ENCODE measurements around the gene FAM72D. TPM values are rescaled to one million over a fixed set of nuclear protein-coding genes. Genes with fewer than 3 reads are reported as not detected.
"Not testable (repeated sequence)": the region's sequence is repeated elsewhere in the genome, so short reads cannot be mapped to it uniquely, and the experiment has no call there.

Gene FAM72D
- total RNA-seq, result under 1 TPM in 1 of 4 donors, not detected in 3; 0.21 TPM

GRCh38 chr1:145095284-145096057 lies at the start of gene FAM72D, which contains the start of gene SRGAP2B:
TSS of gene FAM72D (plus strand) at chr1:145095974. CDS start at chr1:145096848, 874 bp downstream.
TSS of gene SRGAP2B (minus strand) at chr1:145095328. CDS start at chr1:145092901, 2,427 bp downstream.
- H3K4me1 ChIP-seq, H3K27me3 ChIP-seq: not testable (repeated sequence)

GRCh38 chr1:145047553-145047952 lies 48.2 kb upstream of the FAM72D start:
- H3K36me3 ChIP-seq; DNase-seq (ENCODE audit: low spot score in 2 of 2); H3K27me3 ChIP-seq; H3K4me3 ChIP-seq; H3K9me3 ChIP-seq; H3K4me1 ChIP-seq; H3K27ac ChIP-seq: not testable (repeated sequence)
- WGBS, 2 donors, result no CpG with 5 or more reads among the region's 1 CpG

More at GRCh38 chr1:145095284-145096057, at the start of gene FAM72D, which contains the start of gene SRGAP2B:
- not testable (repeated sequence) for H3K36me3 ChIP-seq; DNase-seq (ENCODE audit: low spot score in 2 of 2); H3K9me3 ChIP-seq
- Histone ChIP-seq H3K27ac (peak within 1 kb of the TSS in 2 of 4 donors; percentile 56), H3K4me3 (peak within 1 kb of the TSS in 3 of 4 donors; percentile 24 to 46 (median 39))
- no CpG with 5 or more reads among the region's 47 CpGs for WGBS, 2 donors

- not testable (repeated sequence) for H3K36me3 ChIP-seq; H3K27me3 ChIP-seq; H3K27ac ChIP-seq; H3K9me3 ChIP-seq; H3K4me1 ChIP-seq; H3K4me3 ChIP-seq; DNase-seq (ENCODE audit: low spot score in 2 of 2)
- no CpG with 5 or more reads among the region's 6 CpGs for WGBS, 2 donors
Observed at GRCh38 chr1:145048181-145048856, 47.5 kb upstream of the FAM72D start.

GRCh38 chr1:145052019-145052776 lies 43.6 kb upstream of the FAM72D start:
- not testable (repeated sequence) for H3K27me3 ChIP-seq; DNase-seq (ENCODE audit: low spot score in 2 of 2); H3K27ac ChIP-seq; H3K4me3 ChIP-seq; H3K4me1 ChIP-seq; H3K9me3 ChIP-seq; H3K36me3 ChIP-seq
- no CpG with 5 or more reads among the region's 10 CpGs for WGBS, 2 donors

- not testable (repeated sequence) for DNase-seq (ENCODE audit: low spot score in 2 of 2); H3K27ac ChIP-seq
- WGBS, 2 donors, result no CpG with 5 or more reads among the region's 4 CpGs
Observed at GRCh38 chr1:145053428-145053827, 42.3 kb upstream of the FAM72D start.

GRCh38 chr1:145055217-145055760 lies 40.5 kb upstream of the FAM72D start:
- no CpG with 5 or more reads among the region's 4 CpGs for WGBS, 2 donors

More at GRCh38 chr1:145053428-145053827, 42.3 kb upstream of the FAM72D start:
- H3K9me3 ChIP-seq, H3K4me3 ChIP-seq, H3K36me3 ChIP-seq, H3K4me1 ChIP-seq, H3K27me3 ChIP-seq: not testable (repeated sequence)

GRCh38 chr1:145058184-145058583 lies 37.6 kb upstream of the FAM72D start:
- H3K36me3 ChIP-seq; H3K9me3 ChIP-seq; H3K4me3 ChIP-seq; H3K27ac ChIP-seq; DNase-seq (ENCODE audit: low spot score in 2 of 2); H3K27me3 ChIP-seq; H3K4me1 ChIP-seq: not testable (repeated sequence)
- 80% methylated on average over 1 of the region's 3 CpGs; no CpG with 5 or more reads in 1 of the 2 donors for WGBS, 2 donors

More at GRCh38 chr1:145055217-145055760, 40.5 kb upstream of the FAM72D start:
- not testable (repeated sequence) for H3K27me3 ChIP-seq; H3K27ac ChIP-seq; DNase-seq (ENCODE audit: low spot score in 2 of 2); H3K9me3 ChIP-seq; H3K4me3 ChIP-seq; H3K36me3 ChIP-seq; H3K4me1 ChIP-seq

GRCh38 chr1:145063285-145063684 lies 32.5 kb upstream of the FAM72D start:
- 67 to 88% methylated on average over 1 of the region's 2 CpGs for WGBS, 2 donors
- H3K4me1 ChIP-seq; H3K4me3 ChIP-seq; H3K9me3 ChIP-seq; H3K36me3 ChIP-seq; DNase-seq (ENCODE audit: low spot score in 2 of 2); H3K27me3 ChIP-seq; H3K27ac ChIP-seq: not testable (repeated sequence)

GRCh38 chr1:145063941-145064648 lies 31.7 kb upstream of the FAM72D start:
- H3K27me3 ChIP-seq; DNase-seq (ENCODE audit: low spot score in 2 of 2); H3K4me1 ChIP-seq; H3K36me3 ChIP-seq; H3K4me3 ChIP-seq; H3K27ac ChIP-seq; H3K9me3 ChIP-seq: not testable (repeated sequence)
- WGBS, 2 donors, result no CpG with 5 or more reads among the region's 2 CpGs

GRCh38 chr1:145065194-145065826 lies 30.5 kb upstream of the FAM72D start:
- no CpG with 5 or more reads among the region's 5 CpGs for WGBS, 2 donors
- DNase-seq (ENCODE audit: low spot score in 2 of 2); H3K4me1 ChIP-seq; H3K27ac ChIP-seq; H3K9me3 ChIP-seq; H3K36me3 ChIP-seq; H3K27me3 ChIP-seq; H3K4me3 ChIP-seq: not testable (repeated sequence)

- not testable (repeated sequence) for H3K9me3 ChIP-seq; H3K27ac ChIP-seq; H3K4me3 ChIP-seq; H3K4me1 ChIP-seq; DNase-seq (ENCODE audit: low spot score in 2 of 2); H3K36me3 ChIP-seq; H3K27me3 ChIP-seq
- no CpG with 5 or more reads among the region's 10 CpGs for WGBS, 2 donors
Observed at GRCh38 chr1:145066486-145066885, 29.3 kb upstream of the FAM72D start.

- not testable (repeated sequence) for H3K36me3 ChIP-seq; H3K27ac ChIP-seq; H3K4me1 ChIP-seq; H3K27me3 ChIP-seq; H3K9me3 ChIP-seq; DNase-seq (ENCODE audit: low spot score in 2 of 2); H3K4me3 ChIP-seq
- WGBS, 2 donors, result 50 to 80% methylated on average over 1 of the region's 6 CpGs
Observed at GRCh38 chr1:145071569-145071968, 24.2 kb upstream of the FAM72D start.
